ENCODE measurements around the gene KIAA0319L. TPM values are rescaled to one million over a fixed set of nuclear protein-coding genes. Genes with fewer than 3 reads are reported as not detected.

KIAA0319L gene
- total RNA-seq, 1 donor from 2014 or later = 58.3 TPM

- Mint-ChIP-seq H3K4me1 (no peaks in the 10 kb centered on the region), H3K27me3 (ENCODE audit: insufficient read depth, low read depth) (no peaks in the 10 kb centered on the region), H3K4me3 (no peak overlapping the region), H3K36me3 (peaks cover 23% of the 10 kb centered on the region), H3K9me3 (no peaks in the 10 kb centered on the region), H3K27ac (no peak overlapping the region)
- Histone ChIP-seq H3K9me3 (ENCODE audit: low read depth) (no peaks in the 10 kb centered on the region), H3K9ac (no peak overlapping the region), H3K27me3 (no peaks in the 10 kb centered on the region), H3K79me2 (ENCODE audit: low read depth) (no peaks in the 10 kb centered on the region), H3K36me3 (no peaks in the 10 kb centered on the region), H3F3A (ENCODE audit: low read depth) (no peaks in the 10 kb centered on the region), H3K4me2 (no peak overlapping the region), H3K4me1 (no peaks in the 10 kb centered on the region), H4K20me1 (ENCODE audit: low read depth) (peaks cover 3% of the 10 kb centered on the region), H2AFZ (replicated peaks) (no peak overlapping the region), H3K27ac (no peak overlapping the region), H3K4me3 (no peak overlapping the region)
- no peak for DNase-seq (ENCODE audit: low spot score)
- no peak for TF ChIP-seq EZH2 (IDR thresholded peaks at IDR 0.05)
- no peak for TF ChIP-seq CTCF (IDR thresholded peaks at IDR 0.05)
- no peak for TF ChIP-seq EZH2phosphoT487 (IDR thresholded peaks at IDR 0.05)
Measured at GRCh38 chr1:35599411-35599810, 42.2 kb upstream of the KIAA0319L start.

GRCh38 chr1:35598895-35599294 is 41.7 kb upstream of the KIAA0319L start:
- Mint-ChIP-seq H3K36me3 (peaks cover 19% of the 10 kb centered on the region), H3K27me3 (ENCODE audit: insufficient read depth, low read depth) (no peaks in the 10 kb centered on the region), H3K4me3 (no peak overlapping the region), H3K4me1 (no peaks in the 10 kb centered on the region), H3K27ac (no peak overlapping the region), H3K9me3 (no peaks in the 10 kb centered on the region)
- TF ChIP-seq CTCF (IDR thresholded peaks at IDR 0.05) = no peak
- no peak for TF ChIP-seq EZH2 (IDR thresholded peaks at IDR 0.05)
- no peak for TF ChIP-seq EZH2phosphoT487 (IDR thresholded peaks at IDR 0.05)
- H4K20me1 ChIP-seq (ENCODE audit: low read depth) = peaks cover 3% of the 10 kb centered on the region
- no peak overlapping the region for H3K4me2 ChIP-seq
- no peaks in the 10 kb centered on the region for H3K36me3 ChIP-seq
- H3K27ac ChIP-seq = no peak overlapping the region
- no peaks in the 10 kb centered on the region for H3K27me3 ChIP-seq
- no peaks in the 10 kb centered on the region for H3K79me2 ChIP-seq (ENCODE audit: low read depth)
- no peak for DNase-seq (ENCODE audit: low spot score)
- no peaks in the 10 kb centered on the region for H3F3A ChIP-seq (ENCODE audit: low read depth)
- H3K9me3 ChIP-seq (ENCODE audit: low read depth) = no peaks in the 10 kb centered on the region
- H2AFZ ChIP-seq (replicated peaks) = no peak overlapping the region
- no peak overlapping the region for H3K4me3 ChIP-seq
- no peaks in the 10 kb centered on the region for H3K4me1 ChIP-seq
- H3K9ac ChIP-seq = no peak overlapping the region

GRCh38 chr1:35597870-35598269 is 40.7 kb upstream of the KIAA0319L start:
- Histone ChIP-seq H3K4me1 (no peaks in the 10 kb centered on the region), H3K9me3 (ENCODE audit: low read depth) (no peaks in the 10 kb centered on the region), H2AFZ (replicated peaks) (no peak overlapping the region), H3F3A (ENCODE audit: low read depth) (no peaks in the 10 kb centered on the region), H4K20me1 (ENCODE audit: low read depth) (peaks cover 3% of the 10 kb centered on the region), H3K4me3 (no peak overlapping the region), H3K27ac (no peak overlapping the region), H3K27me3 (no peaks in the 10 kb centered on the region), H3K79me2 (ENCODE audit: low read depth) (no peaks in the 10 kb centered on the region), H3K4me2 (no peak overlapping the region), H3K36me3 (no peaks in the 10 kb centered on the region), H3K9ac (no peak overlapping the region)
- H3K4me1 Mint-ChIP-seq = no peaks in the 10 kb centered on the region
- no peaks in the 10 kb centered on the region for H3K27me3 Mint-ChIP-seq (ENCODE audit: insufficient read depth, low read depth)
- no peaks in the 10 kb centered on the region for H3K9me3 Mint-ChIP-seq
- peaks cover 11% of the 10 kb centered on the region for H3K36me3 Mint-ChIP-seq
- TF ChIP-seq EZH2phosphoT487 (IDR thresholded peaks at IDR 0.05) (no peak), EZH2 (IDR thresholded peaks at IDR 0.05) (no peak), CTCF (IDR thresholded peaks at IDR 0.05) (no peak)
- DNase-seq (ENCODE audit: low spot score) = no peak
- no peak overlapping the region for H3K27ac Mint-ChIP-seq
- H3K4me3 Mint-ChIP-seq = no peak overlapping the region

Data from neural progenitor cell (in vitro differentiated cells).